Stimulated activated CD8-positive, alpha-beta memory T cell treated with anti-CD3 and anti-CD28 coated beads, Interleukin-7, amount 100 ng/mL, for 1 hour (primary cell): ENCODE results near the gene ZNF488.
"Not testable (repeated sequence)": the region's sequence is repeated elsewhere in the genome, so short reads cannot be mapped to it uniquely, and the experiment has no call there.

Experiments used
- DNase-seq, 2 donors: peaks; one replicate each; pipeline ENCODE4 v3.0.0-alpha.2; 2020; ENCODE audit warnings: low read depth in 2 of 2

Gene ZNF488

DNA sequence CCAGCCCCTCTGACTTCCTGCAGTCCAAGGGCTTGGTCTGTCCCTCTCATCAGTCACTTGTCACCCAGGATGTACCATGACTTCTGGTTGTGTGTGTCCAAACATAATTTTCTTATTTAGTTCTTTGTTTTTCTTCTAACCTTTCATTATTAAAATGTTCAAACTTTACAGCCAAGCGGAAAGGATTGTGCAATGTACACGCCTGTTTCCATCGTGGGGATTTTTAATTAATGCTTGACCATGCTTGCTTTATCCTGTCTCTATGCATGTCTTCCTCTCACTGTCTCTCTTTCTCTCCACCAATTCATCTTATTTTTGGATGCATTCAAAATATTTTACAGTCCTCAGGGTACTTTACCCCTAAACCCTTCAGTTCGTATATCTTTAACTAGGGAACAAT lies 26.2 kb upstream of the ZNF488 start:
- no peak for DNase-seq

DNA sequence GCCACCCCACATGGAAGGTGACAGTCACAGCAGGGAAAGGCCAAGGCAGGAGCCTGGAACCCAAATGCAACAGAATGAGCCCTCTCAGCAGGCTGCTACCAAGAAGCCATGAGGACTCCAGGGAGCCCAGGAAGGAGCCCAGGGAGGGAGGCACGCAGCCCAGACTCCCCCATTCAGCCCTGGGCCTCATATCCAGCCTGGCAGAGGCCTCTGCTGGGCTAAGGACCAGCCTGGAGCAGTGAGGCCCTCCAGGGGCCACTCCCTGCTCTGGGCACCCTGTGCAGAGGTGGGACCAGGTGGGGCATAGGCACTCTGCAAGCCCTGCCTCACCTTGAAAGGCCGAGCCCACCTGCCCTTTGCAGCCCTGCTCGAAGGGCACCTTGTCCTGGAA lies 25.8 kb upstream of the ZNF488 start:
- no peak for DNase-seq

DNA sequence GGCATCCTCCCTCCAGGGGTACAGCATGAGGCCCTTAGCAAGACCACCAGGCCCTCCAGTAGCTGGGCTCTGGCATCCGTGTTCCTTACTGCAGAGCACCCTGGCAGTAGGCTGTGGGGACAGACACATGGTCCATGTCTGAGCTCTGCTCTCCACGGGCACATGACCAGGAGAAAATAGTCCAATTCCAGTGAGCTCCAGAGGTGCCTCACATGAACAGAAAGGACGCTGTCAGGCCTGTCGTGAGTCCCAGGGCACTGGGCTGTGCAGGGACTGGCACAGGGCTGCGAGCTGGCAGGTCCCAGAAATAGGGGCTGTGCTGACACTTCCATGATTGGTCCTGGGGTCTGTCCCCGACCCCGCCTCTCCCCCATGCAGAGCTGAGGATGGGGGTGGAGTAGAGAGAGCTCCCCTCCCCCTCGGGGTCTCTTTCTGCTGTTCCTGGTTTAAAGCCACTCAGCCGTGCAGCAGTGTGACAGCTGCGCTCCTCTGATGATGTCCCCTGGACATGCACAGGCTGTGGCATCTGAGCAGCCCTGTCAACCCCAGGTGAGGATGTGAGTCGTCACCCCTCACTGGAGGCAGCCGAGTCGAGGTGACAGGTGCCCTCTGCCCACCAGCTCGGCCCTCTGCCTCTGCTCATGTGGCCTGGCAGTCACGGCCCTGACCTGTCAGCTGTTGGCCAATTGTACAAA lies 25.2 kb upstream of the ZNF488 start:
- no peak for DNase-seq

DNA sequence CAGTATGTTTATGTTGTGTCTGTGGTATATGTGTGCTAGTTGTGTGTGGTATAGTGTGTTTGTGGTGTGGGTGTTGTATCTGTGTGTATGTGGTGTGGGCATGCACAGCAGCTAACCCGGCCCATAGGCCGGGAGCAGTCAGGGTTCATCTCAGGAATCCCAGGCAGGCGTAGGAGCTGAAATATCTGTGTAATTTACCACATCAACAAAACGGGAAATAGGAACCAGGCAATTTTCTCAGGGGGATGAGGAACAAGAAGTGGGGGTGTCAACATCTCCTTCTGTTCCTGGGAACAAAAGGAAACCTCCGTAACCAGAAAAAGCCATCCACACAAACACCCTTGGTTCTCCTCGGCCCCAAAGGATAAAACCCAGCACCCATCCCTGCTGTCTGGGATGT lies 24.5 kb upstream of the ZNF488 start:
- DNase-seq, result no peak

DNA sequence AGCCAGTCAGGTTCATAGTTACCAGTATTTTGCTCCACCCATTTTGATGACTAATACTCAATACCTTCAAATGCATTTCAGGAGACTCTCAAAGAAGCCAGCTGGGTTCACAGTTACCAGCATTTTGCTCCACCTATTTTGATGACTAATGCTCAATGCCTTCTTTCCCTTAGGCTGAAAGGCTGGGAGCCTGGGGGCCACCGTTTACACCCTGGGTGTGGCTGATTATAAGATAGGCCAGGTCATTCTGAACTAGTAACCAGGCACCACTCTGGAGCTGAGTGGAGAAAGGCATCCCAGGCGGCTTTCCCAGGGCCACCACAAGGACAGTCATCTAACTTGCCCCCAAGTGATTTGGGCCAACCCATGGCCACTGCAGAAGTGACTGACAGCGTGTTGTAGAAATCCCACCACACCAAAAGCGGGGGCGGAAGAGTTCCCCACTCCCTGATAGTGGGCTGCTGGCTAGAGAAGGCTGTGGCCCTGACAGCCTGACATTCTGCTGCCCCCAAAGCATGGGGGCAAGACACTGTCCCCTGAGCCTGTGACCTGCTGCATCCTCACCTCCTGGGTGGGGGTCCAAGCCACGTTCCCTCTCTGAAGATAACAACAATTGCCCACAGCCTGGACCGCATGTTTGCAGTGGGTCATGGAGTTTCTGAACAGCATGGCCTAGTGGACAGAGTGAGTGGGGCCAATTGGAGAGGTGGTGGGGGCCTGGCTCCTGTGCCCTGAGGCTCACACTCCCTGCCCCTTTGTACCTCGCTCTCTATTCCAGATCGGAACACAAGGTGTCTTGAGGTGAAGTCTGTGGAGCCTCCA lies 23.0 kb upstream of the ZNF488 start:
- no peak for DNase-seq

DNA sequence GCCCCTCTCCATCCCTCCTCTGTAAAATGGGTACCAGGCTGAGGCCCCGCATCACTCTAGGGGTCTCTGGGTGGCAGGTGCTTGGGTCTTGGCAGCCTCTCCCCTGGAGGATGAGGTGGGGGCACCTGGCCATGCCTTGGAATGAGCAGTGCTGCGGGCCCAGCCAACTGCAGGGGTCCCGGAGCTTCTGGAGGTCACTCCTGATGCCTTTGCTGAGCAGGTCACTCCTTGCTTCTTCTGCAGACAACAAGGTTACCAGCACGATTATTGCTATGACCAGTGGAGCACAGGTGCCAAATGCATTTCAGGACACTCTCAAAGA lies 22.4 kb upstream of the ZNF488 start:
- no peak for DNase-seq

DNA sequence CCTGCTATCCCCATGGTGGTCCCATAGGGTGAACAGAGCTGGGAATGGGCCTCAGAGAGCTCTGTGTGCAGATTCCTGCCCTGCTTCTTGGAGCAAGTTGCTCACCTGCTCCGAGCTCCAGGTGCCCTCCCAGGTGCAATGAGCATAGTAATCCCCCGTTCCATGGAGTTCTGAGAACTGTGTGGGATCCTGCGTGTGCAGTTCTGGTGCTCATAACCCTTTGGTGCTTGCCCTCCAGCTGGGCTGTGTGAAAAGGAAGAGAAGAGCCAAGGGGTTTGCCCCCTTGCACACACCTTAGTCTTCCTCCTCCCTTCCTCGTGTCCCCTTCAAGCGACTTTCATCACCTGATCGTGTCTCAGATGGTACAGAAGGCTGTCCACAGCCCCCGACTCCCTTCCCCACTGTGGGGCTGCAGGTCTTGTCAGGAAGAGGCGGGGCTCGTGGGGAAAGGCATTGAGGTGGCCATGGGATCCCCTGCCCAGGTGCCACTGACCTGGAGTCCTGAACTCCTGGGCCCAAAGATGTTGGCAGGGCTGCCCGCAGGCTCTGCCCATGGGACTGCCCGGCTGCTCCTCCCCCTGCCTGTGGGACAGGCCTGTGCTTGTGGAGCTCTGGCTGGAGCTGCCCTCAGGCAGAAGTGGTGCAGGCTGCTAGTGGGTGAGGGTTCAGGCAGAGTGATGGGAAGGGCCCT lies 21.9 kb upstream of the ZNF488 start:
- DNase-seq, result no peak

DNA sequence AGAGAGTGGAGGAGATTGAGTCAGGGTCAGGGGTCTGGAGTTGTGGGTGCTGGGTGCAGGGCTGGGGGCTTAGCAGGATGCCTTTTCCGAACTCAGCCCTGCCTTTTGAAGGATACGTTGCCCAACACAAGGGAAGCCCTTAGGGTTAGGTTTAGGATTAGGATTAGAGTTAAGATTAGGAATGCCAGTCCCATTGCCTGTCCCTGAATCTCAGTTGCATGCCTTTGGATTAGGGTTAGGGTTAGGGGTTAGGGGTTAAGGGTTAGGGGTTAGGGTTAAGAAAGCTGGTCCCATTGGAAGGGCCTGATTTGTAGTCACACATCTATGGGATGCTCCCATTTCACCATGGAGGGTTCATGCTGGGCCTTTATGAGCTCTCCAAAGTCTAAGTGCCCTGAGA lies 20.8 kb upstream of the ZNF488 start:
- DNase-seq, result no peak

DNA sequence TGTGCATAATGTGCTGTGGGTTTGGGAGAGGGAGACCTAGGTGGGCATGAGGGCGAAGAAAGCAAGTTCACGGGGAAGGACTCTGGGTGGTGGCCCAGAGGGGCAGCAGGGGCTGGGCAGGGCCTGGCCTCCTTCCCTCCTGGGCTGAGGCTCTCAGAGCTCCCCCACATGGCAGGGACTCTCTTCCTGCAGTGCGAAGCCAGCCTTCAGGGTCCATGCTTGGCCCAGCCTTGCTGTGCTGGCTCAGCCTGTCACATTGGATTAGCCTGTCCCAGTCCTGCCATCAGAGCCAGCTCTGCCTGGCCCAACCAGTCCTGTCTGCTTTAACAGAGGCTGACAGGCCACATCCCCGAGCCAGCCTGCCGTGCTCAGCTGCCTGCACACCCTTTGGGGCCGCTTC lies 20.4 kb upstream of the ZNF488 start:
- no peak for DNase-seq

DNA sequence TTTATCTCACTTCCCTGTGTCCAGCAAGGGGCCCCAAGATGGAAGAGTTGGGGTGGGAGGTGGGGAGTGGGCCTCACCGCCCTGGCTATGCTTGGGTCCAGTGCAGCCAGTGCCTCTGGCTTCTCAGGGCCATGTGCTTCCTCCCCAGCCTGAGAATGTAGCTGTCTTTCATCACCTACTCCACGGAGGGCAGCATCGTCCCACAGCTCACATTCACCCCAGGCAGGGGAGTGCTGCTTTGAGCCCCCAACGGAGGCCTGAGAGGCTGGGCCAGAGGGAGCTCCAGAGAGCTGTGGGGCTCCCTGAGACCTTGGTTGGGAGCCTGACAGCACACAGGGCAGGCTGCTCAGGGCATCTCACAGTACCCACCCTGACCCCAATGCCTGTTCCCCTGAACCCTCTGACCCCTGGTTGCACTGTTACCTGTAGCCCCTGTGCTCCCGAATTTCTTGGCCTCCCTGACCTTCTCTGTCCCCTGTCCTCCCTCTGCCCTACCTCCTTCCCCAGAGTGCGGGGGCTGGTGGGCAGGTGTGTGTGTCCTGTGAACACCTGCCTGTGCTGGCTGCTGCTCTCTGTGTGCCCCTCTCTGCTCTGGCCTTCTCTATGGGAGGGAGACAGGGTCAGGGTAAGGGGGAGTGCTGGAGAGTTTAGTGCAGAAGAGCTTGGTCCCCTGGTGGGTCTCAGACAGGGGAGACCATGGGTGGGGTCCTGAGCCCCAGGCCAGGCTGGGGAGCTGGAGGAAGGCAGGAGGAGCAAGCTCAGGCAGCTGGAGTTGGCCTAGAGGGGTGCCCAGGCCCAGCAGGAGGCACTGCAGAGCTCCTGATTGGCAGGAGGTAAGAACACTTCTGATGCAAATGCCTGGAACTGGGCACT lies 19.6 kb upstream of the ZNF488 start:
- DNase-seq, result no peak

DNA sequence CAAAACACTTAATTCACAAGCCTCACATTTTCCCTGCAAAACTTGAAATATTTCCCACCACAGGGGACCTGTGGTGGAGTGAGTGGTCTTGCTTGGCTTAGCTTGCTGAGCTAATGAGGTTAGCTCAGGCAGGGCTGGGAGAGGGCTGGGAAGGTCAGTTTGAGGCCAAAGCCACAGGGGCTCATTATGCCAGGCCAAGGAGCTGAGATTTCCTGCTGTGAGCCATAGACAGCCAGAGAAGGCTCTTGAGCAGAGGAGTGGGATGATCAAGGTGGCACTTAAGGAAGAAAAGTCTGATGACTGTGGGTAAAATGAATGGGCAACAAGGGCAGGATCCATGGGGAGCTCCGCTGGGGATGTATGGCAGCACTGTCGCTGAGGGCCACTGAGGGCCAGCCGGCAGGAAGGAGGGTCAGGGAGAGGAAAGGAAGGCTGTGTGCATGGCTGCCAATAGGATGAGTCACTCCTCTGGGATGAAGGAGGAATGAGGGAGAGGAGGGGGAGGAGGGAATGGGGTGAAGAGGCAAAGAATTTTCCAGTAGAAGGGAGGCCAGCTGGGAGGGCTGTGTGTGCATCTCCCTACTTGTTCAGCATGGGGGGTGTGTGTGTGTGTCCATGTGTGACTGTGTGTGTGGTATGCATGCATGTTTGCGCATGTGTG lies 18.7 kb upstream of the ZNF488 start:
- DNase-seq, result no peak

DNA sequence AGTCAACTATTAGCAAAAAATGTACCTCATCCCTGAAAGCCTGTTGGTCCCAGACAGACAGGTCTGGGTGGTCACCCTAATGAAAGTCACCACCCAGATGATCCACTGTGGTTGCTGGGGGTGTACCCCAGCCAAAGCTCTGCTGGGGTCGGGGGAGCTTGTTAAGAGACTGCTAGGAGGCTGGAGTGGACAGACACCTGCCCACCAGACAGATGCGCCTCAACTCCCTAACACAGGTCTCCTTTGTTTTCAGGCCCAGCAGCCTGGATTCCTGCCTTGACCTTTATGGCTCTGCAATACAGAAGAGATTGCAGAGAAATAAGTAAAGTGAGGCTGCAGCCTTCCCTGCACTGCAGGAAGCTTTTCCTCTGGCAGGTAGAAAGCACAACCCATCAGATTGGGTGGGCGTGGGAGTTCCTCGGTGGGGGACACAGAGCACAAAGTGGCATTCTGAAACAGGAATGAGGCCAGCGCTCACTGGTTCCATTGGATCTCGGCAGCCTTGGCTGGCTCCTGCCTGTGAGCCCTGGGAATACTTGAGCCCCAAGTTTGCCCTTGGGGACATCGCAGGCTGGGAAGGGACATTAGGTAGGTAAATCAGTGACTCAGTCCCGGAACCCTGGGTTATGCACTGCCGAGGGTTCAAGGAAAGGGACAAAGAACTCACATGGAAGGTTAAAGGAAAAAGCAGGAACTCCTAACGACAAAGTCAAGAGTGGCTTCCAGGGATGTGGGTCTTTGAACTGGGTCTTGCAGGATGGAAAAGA lies 18.0 kb upstream of the ZNF488 start:
- DNase-seq, result no peak

DNA sequence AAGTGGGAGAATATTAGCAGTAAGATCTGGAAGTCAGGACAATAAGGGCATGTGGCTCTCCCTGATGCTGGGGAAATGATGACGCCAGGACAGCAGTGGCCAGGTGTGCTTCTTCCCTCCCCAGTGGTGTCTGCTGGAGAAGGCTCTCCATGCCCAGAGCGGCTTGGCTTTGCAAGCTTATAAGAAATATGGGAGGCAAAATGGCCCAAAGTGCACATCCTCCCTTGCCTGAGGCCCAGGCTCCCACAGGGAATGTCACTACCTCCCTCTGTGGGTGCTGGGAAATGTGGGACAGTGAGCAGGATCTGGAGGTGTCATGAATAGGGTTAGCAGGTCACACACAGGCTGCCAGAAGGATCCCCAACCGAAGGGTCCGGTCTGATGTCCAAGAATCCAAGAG lies 17.1 kb upstream of the ZNF488 start:
- DNase-seq, result no peak

DNA sequence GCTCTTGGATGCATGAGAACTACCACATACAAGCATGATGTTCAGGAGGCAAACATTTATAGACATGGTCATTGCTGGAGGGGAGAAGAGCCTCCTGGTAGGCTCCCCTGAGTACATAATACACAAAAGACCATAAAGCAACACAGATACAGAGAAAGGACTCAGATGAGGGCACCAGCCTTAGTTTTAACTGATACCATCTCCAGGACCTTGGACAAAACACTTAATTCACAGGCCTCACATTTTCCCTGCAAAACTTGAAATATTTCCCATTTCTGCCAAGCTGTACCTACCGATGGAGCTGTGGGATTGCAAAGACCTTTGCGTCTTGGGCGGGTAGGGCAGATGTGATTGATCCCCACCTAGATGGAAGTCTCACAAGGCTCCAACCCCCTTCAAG lies 16.7 kb upstream of the ZNF488 start:
- DNase-seq, result no peak

DNA sequence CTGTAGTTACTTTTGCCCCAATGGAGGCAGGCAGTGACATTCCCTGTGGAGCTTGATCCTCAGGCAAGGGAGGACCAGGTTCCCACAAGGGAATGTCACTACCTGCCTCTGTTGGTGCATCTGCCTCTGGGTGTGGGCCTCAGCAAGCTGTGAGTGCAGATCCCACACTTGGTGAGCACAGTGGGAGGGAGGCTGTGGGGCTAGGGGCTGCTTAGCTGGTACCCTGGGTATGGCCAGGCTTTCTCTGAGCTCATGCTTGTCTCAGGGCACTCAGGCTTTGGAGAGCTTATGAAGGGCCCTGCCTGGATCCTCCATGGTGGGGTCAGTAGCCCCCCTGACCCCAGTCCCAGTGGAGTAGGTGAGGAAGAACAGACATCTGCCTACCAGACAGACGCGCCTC lies 16.2 kb upstream of the ZNF488 start:
- no peak for DNase-seq

DNA sequence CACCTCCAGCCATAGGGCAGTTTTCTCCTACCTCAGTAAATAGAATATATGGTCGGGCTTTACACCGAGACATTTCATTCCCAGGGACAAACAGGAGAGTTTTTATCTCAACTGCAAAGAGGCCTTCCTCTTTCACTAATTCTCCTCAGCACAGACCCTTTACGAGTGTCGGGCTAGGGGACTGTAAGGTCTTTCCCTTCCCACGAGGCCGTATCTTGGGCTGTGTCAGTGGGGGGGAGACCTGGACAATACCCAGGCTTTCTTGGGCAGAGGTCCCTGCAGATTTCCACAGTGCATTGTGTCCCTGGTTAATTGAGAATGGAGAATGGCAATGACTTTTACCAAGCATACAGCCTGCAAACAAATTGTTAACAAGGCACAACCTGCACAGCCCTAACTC lies 13.2 kb upstream of the ZNF488 start:
- DNase-seq, result no peak

DNA sequence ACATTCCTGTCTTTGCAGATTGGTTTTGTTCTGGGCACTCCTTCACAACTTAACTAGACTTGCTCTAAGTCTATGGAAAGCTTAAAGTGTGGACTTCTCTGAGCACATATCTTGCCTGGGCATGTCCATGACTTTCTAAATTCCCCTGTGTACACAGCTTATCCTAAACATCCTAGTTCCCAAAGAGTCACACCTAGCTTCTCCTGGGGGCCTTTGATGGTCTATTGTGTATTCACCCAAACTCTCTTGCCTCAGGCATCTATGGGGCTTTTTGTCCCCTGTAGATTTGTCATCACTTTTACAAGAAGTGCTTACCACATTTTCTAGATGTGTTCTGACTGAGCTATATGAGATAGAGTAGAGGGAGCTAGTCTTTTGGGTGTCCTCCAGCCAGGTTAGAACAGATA lies 12.2 kb upstream of the ZNF488 start:
- DNase-seq, result no peak

DNA sequence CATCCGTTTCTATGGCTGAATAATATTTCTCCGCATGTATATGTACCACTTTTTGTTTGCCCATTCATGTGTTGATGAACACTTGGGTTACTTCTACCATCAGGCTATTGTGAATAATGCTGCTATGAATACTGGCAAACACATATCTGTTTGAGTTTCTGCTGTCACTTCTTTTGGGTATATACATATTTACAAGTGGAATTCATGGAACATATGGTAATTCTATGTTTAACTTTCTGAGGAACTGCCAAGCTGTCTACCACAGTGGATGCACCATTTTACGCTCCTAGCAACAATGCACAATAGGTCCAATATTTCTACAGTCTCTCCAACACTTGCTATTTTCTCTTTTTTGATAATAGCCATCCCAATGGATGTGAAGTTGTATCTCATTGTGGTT lies 5.5 kb upstream of the ZNF488 start:
- DNase-seq, result no peak

DNA sequence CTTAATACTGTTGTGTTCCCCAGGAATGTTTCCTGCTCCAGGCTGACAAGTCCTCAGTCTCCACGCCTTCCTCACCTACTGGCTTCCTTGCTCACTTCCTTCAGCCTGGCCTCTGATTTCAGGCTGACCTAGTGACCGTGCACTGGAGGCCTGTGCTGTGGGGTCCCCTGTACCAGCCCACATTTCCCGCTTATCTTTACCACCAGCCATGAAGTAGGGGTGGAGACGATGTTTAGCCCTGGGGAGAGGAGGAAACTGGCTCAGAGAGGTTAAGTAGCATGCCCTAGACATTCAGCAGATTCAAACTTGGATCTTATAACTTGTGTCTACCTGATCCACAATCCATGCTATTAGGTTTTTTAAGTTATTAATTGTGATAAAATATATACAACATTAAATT lies 4.8 kb upstream of the ZNF488 start:
- DNase-seq, result no peak

DNA sequence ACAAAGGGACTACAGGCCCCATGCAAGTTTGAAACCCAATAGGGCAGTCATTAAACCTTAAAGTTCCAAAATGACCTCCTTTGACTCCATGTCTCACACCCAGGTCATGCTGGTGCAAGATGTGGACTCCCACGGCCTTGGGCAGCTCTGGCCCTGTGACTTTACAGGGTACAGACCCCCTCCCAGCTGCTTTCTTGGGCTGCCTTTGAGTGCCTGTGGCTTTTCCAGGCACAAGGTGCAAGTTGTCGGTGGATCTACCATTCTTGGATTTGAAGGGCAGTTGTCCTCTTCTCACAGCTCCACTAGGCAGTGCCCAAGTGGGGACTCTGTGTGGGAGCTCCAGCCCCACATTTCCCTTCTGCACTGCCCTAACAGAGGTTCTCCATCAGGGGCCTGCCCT lies 2.0 kb upstream of the ZNF488 start:
- DNase-seq, result not testable (repeated sequence)
